ENCODE data around the gene DTNB. TPM values are rescaled to one million over a fixed set of nuclear protein-coding genes. Genes with fewer than 3 reads are reported as not detected.

Gene DTNB
- total RNA-seq, 1 experiment from 2014 or later = 26.3 TPM

GRCh38 chr2:25598332-25598731, 75.0 kb downstream of the DTNB start:
- BruUV-seq (replicated peaks) = no TSS peak
- H3K27me3 Mint-ChIP-seq (ENCODE audit: insufficient read depth, unreplicated experiment) = no peaks in the 10 kb centered on the region
- ChIA-PET CTCF (interaction anchor here (0.7 to 3.4 kb wide), 8 partner anchors 9 to 102 kb away, joined by 3 to 25 read pairs (median 4); no protein-coding TSS in a partner anchor), POLR2A (interaction anchor here (0.8 to 1.5 kb wide), 2 partner anchors 10 to 61 kb away, joined by 3 to 4 read pairs; no protein-coding TSS in a partner anchor)
- H3K4me3 Mint-ChIP-seq (ENCODE audit: unreplicated experiment) = no peak overlapping the region
- H3K9me3 Mint-ChIP-seq (ENCODE audit: unreplicated experiment) = no peaks in the 10 kb centered on the region
- peaks cover 8% of the 10 kb centered on the region for H3K36me3 Mint-ChIP-seq (ENCODE audit: insufficient read depth, unreplicated experiment)
- intact Hi-C loops (cut with micrococcal nuclease) = no loop called here
- H3K27ac Mint-ChIP-seq (ENCODE audit: low read depth, unreplicated experiment) = peak overlapping the region; percentile 1
- TF ChIP-seq CTCF (IDR thresholded peaks at IDR 0.05; ENCODE audit: unreplicated experiment) = no peak
- H3K4me1 Mint-ChIP-seq (ENCODE audit: insufficient read depth, unreplicated experiment) = no peaks in the 10 kb centered on the region
- DNase-seq (ENCODE audit: unreplicated experiment) = no peak

DNA sequence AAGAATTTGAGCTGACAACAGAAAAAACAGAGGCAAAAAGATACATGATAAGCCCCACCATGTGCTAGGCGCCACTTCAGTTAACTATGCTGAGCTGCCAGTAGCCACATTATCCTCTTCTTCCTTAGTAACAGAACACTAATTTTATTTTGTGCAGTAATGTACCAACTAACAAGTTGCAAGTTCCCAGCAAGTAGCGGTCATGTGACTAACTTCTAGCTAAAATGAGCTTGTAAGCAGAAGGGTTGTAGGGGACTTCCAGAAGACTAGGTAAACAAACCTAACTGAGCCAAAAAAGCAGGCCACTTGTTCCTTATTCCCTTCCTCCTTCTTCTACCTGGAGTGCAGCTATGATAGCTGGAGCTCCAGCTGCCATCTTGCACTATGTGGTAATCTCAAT, 75.5 kb downstream of the DTNB start:
- no peak for TF ChIP-seq CTCF (IDR thresholded peaks at IDR 0.05; ENCODE audit: unreplicated experiment)
- BruUV-seq (replicated peaks) = no TSS peak
- Mint-ChIP-seq H3K4me3 (ENCODE audit: unreplicated experiment) (no peak overlapping the region), H3K4me1 (ENCODE audit: insufficient read depth, unreplicated experiment) (no peaks in the 10 kb centered on the region), H3K27ac (ENCODE audit: low read depth, unreplicated experiment) (no peak overlapping the region), H3K27me3 (ENCODE audit: insufficient read depth, unreplicated experiment) (no peaks in the 10 kb centered on the region), H3K9me3 (ENCODE audit: unreplicated experiment) (no peaks in the 10 kb centered on the region), H3K36me3 (ENCODE audit: insufficient read depth, unreplicated experiment) (peaks cover 8% of the 10 kb centered on the region)
- POLR2A ChIA-PET = no interaction called here
- CTCF ChIA-PET = interaction anchor here (0.7 to 3.4 kb wide), 8 partner anchors 10 to 731 kb away, joined by 3 to 25 read pairs (median 4); no protein-coding TSS in a partner anchor
- intact Hi-C loops (cut with micrococcal nuclease) = no loop called here
- no peak for DNase-seq (ENCODE audit: unreplicated experiment)

DNA sequence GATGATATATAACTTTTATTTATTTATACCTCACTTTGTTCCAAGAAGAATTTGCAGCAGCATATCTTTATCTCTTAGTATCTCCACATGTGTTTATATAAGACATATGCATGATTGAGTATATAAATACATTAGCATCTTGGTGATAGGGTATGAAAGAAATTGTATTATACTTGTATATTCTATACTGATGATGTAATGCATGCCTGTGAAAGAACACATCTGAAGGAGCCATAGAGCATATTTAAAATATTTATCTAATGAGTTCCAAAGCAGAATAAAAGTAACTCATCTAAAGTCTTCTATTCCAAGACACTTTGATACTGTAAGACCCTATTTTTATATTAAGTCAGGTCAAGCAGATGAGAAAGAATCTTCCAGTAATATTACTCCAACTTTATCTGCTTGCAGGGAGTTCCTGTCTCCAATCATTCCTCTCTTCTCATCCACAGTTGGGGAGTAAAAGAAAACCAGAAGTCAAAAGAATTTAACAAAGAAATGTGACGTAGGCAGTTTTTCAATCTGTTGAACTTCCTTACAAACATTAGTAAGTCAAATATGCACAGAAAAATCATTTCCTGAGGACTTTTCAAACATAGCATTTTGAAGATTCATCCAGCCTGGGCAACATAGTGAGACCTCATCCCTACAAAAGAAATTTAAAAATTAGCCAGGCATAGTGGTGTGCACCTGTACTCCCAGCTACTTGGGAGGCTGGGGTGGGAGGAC, 76.7 kb downstream of the DTNB start:
- CTCF ChIA-PET = interaction anchor here (0.7 to 3.4 kb wide), 3 partner anchors 10 to 103 kb away, joined by 4 to 18 read pairs (median 4); no protein-coding TSS in a partner anchor
- Mint-ChIP-seq H3K27ac (ENCODE audit: low read depth, unreplicated experiment) (no peak overlapping the region), H3K4me3 (ENCODE audit: unreplicated experiment) (no peak overlapping the region), H3K4me1 (ENCODE audit: insufficient read depth, unreplicated experiment) (no peaks in the 10 kb centered on the region), H3K27me3 (ENCODE audit: insufficient read depth, unreplicated experiment) (no peaks in the 10 kb centered on the region), H3K36me3 (ENCODE audit: insufficient read depth, unreplicated experiment) (peaks cover 8% of the 10 kb centered on the region), H3K9me3 (ENCODE audit: unreplicated experiment) (no peaks in the 10 kb centered on the region)
- POLR2A ChIA-PET = no interaction called here
- no peak for DNase-seq (ENCODE audit: unreplicated experiment)
- no peak for TF ChIP-seq CTCF (IDR thresholded peaks at IDR 0.05; ENCODE audit: unreplicated experiment)
- intact Hi-C loops (cut with micrococcal nuclease) = no loop called here
- BruUV-seq (replicated peaks) = no TSS peak

GRCh38 chr2:25595393-25595792, 78.0 kb downstream of the DTNB start:
- no peaks in the 10 kb centered on the region for H3K27me3 Mint-ChIP-seq (ENCODE audit: insufficient read depth, unreplicated experiment)
- ChIA-PET POLR2A (no interaction called here), CTCF (interaction anchor here (0.8 kb wide), 1 partner anchor 137 kb away, joined by 4 read pairs; no protein-coding TSS in a partner anchor)
- H3K9me3 Mint-ChIP-seq (ENCODE audit: unreplicated experiment) = no peaks in the 10 kb centered on the region
- intact Hi-C loops (cut with micrococcal nuclease) = no loop called here
- H3K36me3 Mint-ChIP-seq (ENCODE audit: insufficient read depth, unreplicated experiment) = peaks cover 8% of the 10 kb centered on the region
- no peak overlapping the region for H3K27ac Mint-ChIP-seq (ENCODE audit: low read depth, unreplicated experiment)
- no peaks in the 10 kb centered on the region for H3K4me1 Mint-ChIP-seq (ENCODE audit: insufficient read depth, unreplicated experiment)
- BruUV-seq (replicated peaks) = no TSS peak
- no peak for TF ChIP-seq CTCF (IDR thresholded peaks at IDR 0.05; ENCODE audit: unreplicated experiment)
- DNase-seq (ENCODE audit: unreplicated experiment) = no peak
- H3K4me3 Mint-ChIP-seq (ENCODE audit: unreplicated experiment) = no peak overlapping the region
